Posterior cingulate gyrus (tissue), 11 donors: ENCODE data around the gene MRPS35.

Experiments
- DNase-seq, 10 donors: peaks; one replicate each; pipeline versions ENCODE4 v3.0.0 to v3.0.0-alpha.2; 2020 to 2021; ENCODE audit warnings: mixed read lengths in 3 of 10
- intact Hi-C: fragments of 100-400 bp; cut with DNase I; formaldehyde crosslinking; loops from one replicate; pipeline ENCODE4 v1.15.1; 2023

Gene MRPS35

GRCh38 chr12:27769142-27769673 is 58.6 kb downstream of the MRPS35 start:
- no peak for DNase-seq
- intact Hi-C loops: no loop called here

- intact Hi-C loops: no loop called here
- no peak for DNase-seq
Measured at GRCh38 chr12:27771481-27772327, 61.1 kb downstream of the MRPS35 start.

GRCh38 chr12:27772328-27773049 is 61.9 kb downstream of the MRPS35 start:
- DNase-seq: no peak
- intact Hi-C loops: no loop called here

- DNase-seq: peak in 1 of 10 donors; percentile 37
- intact Hi-C loops: no loop called here
Measured at GRCh38 chr12:27777141-27777540, 66.5 kb downstream of the MRPS35 start.

- intact Hi-C loops: loop anchor here (2.0 kb wide), 1 partner anchor 67 kb away; the partner anchor contains the start of gene MRPS35
- DNase-seq: no peak
Measured at GRCh38 chr12:27778206-27778605, 67.6 kb downstream of the MRPS35 start.

GRCh38 chr12:27779416-27779919 is 68.8 kb downstream of the MRPS35 start:
- DNase-seq: peak; percentile 32 to 89 (median 54)
- intact Hi-C loops: loop anchor here (2.0 kb wide), 1 partner anchor 69 kb away; the partner anchor contains the start of gene MRPS35

GRCh38 chr12:27779920-27780611 is 69.4 kb downstream of the MRPS35 start, which contains the start of the genes KLHL42 and MANSC4:
Gene KLHL42 (plus strand): TSS chr12:27780233. CDS start chr12:27780331, 98 bp downstream.
Gene MANSC4 (minus strand): TSS chr12:27780236. CDS start chr12:27771276, 8,960 bp downstream.
- intact Hi-C loops: loop anchor here (2.0 kb wide), 1 partner anchor 69 kb away; the partner anchor contains the start of gene MRPS35
- DNase-seq: peak; percentile 58 to 94 (median 62)

- peak in 4 of 10 donors; percentile 13 to 85 (median 50) for DNase-seq
- intact Hi-C loops: no loop called here
Measured at GRCh38 chr12:27780612-27781408, 70.2 kb downstream of the MRPS35 start.

GRCh38 chr12:27781680-27782079 is 71.0 kb downstream of the MRPS35 start:
- DNase-seq: no peak
- intact Hi-C loops: no loop called here

GRCh38 chr12:27782481-27782880 is 71.8 kb downstream of the MRPS35 start:
- no peak for DNase-seq
- intact Hi-C loops: no loop called here

GRCh38 chr12:27785882-27786570 is 75.4 kb downstream of the MRPS35 start:
- DNase-seq: no peak
- intact Hi-C loops: no loop called here

- intact Hi-C loops: no loop called here
- DNase-seq: no peak
Measured at GRCh38 chr12:27787559-27787958, 76.9 kb downstream of the MRPS35 start.

- no peak for DNase-seq
- intact Hi-C loops: no loop called here
Measured at GRCh38 chr12:27790179-27790578, 79.5 kb downstream of the MRPS35 start.

GRCh38 chr12:27794818-27795584 is 84.4 kb downstream of the MRPS35 start:
- intact Hi-C loops: no loop called here
- no peak for DNase-seq

- intact Hi-C loops: no loop called here
- DNase-seq: no peak
Measured at GRCh38 chr12:27796128-27796527, 85.5 kb downstream of the MRPS35 start.

- peak in 5 of 10 donors; percentile 20 to 75 (median 35) for DNase-seq
Measured at GRCh38 chr12:27797301-27798025, 86.8 kb downstream of the MRPS35 start.

GRCh38 chr12:27800819-27801218 is 90.2 kb downstream of the MRPS35 start:
- intact Hi-C loops: no loop called here
- DNase-seq: no peak

More at GRCh38 chr12:27797301-27798025, 86.8 kb downstream of the MRPS35 start:
- intact Hi-C loops: no loop called here
